ENCODE data around the gene IL18BP. TPM values are rescaled to one million over a fixed set of nuclear protein-coding genes. Genes with fewer than 3 reads are reported as not detected.

IL18BP gene
- total and polyA plus RNA-seq, 2 donors (not counting 1 experiment from before 2014, with no cell fraction given), result 2.5 to 5.3 TPM

- TF ChIP-seq, protein P1, sequence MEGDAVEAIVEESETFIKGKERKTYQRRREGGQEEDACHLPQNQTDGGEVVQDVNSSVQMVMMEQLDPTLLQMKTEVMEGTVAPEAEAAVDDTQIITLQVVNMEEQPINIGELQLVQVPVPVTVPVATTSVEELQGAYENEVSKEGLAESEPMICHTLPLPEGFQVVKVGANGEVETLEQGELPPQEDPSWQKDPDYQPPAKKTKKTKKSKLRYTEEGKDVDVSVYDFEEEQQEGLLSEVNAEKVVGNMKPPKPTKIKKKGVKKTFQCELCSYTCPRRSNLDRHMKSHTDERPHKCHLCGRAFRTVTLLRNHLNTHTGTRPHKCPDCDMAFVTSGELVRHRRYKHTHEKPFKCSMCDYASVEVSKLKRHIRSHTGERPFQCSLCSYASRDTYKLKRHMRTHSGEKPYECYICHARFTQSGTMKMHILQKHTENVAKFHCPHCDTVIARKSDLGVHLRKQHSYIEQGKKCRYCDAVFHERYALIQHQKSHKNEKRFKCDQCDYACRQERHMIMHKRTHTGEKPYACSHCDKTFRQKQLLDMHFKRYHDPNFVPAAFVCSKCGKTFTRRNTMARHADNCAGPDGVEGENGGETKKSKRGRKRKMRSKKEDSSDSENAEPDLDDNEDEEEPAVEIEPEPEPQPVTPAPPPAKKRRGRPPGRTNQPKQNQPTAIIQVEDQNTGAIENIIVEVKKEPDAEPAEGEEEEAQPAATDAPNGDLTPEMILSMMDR (conservative IDR thresholded peaks at IDR 0.05 in 1 of 2, IDR thresholded peaks at IDR 0.05 in 1 of 2; ENCODE audit: low read depth in 1 of 2, low read length in 2 of 2), result no peak
- no peak for TF ChIP-seq EZH2 (IDR thresholded peaks at IDR 0.05; ENCODE audit: low read length, missing control alignments)
- no peaks in the 10 kb centered on the region for H4K20me1 ChIP-seq (ENCODE audit: control insufficient read depth, extremely low read depth, insufficient read depth, low read length)
Measured at GRCh38 chr11:72000202-72000867, 1.6 kb downstream of the IL18BP start.

DNA sequence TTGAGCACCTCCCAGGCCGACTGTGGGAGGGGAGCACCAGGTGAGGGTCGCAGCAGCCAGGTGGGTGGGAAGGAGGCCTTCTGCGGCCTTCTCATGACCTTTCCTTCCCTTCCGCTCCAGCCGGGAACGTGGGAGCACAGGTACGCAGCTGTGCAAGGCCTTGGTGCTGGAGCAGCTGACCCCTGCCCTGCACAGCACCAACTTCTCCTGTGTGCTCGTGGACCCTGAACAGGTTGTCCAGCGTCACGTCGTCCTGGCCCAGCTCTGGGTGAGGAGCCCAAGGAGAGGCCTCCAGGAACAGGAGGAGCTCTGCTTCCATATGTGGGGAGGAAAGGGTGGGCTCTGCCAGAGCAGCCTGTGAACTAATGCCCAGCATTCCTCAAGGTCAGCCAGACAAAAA is 2.6 kb downstream of the IL18BP start:
- DNase-seq (ENCODE audit: low read depth in 2 of 2), result no peak
- no peak overlapping the region for H3K9ac ChIP-seq (ENCODE audit: insufficient read depth, low read length)
- no peak overlapping the region for H3K27ac ChIP-seq (ENCODE audit: insufficient read depth, low read length)
- peaks cover 43% of the 10 kb centered on the region for H3K36me3 ChIP-seq (ENCODE audit: control insufficient read depth, insufficient read depth, low read length)
- no peaks in the 10 kb centered on the region for H3K79me2 ChIP-seq (ENCODE audit: control insufficient read depth, insufficient read depth, low read length)
- no peak overlapping the region for H3K4me2 ChIP-seq (ENCODE audit: extremely low read depth, insufficient read depth, low read length)
- no peak overlapping the region for H3K4me3 ChIP-seq (replicated peaks in 1 of 4; ENCODE audit: control extremely low read depth in 1 of 4, insufficient read depth in 1 of 4, low read depth in 3 of 4, low read length in 4 of 4)
- no peak for TF ChIP-seq EZH2 (IDR thresholded peaks at IDR 0.05; ENCODE audit: low read length, missing control alignments)
- TF ChIP-seq, protein P1 (conservative IDR thresholded peaks at IDR 0.05 in 1 of 2, IDR thresholded peaks at IDR 0.05 in 1 of 2; ENCODE audit: low read depth in 1 of 2, low read length in 2 of 2), result no peak
- no peaks in the 10 kb centered on the region for H3K27me3 ChIP-seq (ENCODE audit: control insufficient read depth, insufficient read depth, low read length)
- no peaks in the 10 kb centered on the region for H4K20me1 ChIP-seq (ENCODE audit: control insufficient read depth, extremely low read depth, insufficient read depth, low read length)
- no peaks in the 10 kb centered on the region for H3K9me3 ChIP-seq (ENCODE audit: control insufficient read depth, insufficient read depth, low read depth, low read length)
- H2AFZ ChIP-seq (ENCODE audit: low read length), result no peak overlapping the region
- H3K4me1 ChIP-seq (ENCODE audit: control insufficient read depth, extremely low read depth, insufficient read depth, low read length), result peaks cover 3% of the 10 kb centered on the region

More at GRCh38 chr11:72000202-72000867, 1.6 kb downstream of the IL18BP start:
- no peak overlapping the region for H3K4me2 ChIP-seq (ENCODE audit: extremely low read depth, insufficient read depth, low read length)
- no peak for DNase-seq (ENCODE audit: low read depth in 2 of 2)
- H3K4me3 ChIP-seq (replicated peaks in 1 of 4; ENCODE audit: control extremely low read depth in 1 of 4, insufficient read depth in 1 of 4, low read depth in 3 of 4, low read length in 4 of 4), result peak overlapping the region in 1 of 4 experiments; percentile 29
- H3K36me3 ChIP-seq (ENCODE audit: control insufficient read depth, insufficient read depth, low read length), result peaks cover 36% of the 10 kb centered on the region
- H3K9ac ChIP-seq (ENCODE audit: insufficient read depth, low read length), result no peak overlapping the region
- H3K4me1 ChIP-seq (ENCODE audit: control insufficient read depth, extremely low read depth, insufficient read depth, low read length), result peaks cover 3% of the 10 kb centered on the region
- no peaks in the 10 kb centered on the region for H3K79me2 ChIP-seq (ENCODE audit: control insufficient read depth, insufficient read depth, low read length)
- H3K27ac ChIP-seq (ENCODE audit: insufficient read depth, low read length), result peak overlapping the region; percentile 24
- H3K9me3 ChIP-seq (ENCODE audit: control insufficient read depth, insufficient read depth, low read depth, low read length), result no peaks in the 10 kb centered on the region
- no peak overlapping the region for H2AFZ ChIP-seq (ENCODE audit: low read length)
- H3K27me3 ChIP-seq (ENCODE audit: control insufficient read depth, insufficient read depth, low read length), result no peaks in the 10 kb centered on the region

DNA sequence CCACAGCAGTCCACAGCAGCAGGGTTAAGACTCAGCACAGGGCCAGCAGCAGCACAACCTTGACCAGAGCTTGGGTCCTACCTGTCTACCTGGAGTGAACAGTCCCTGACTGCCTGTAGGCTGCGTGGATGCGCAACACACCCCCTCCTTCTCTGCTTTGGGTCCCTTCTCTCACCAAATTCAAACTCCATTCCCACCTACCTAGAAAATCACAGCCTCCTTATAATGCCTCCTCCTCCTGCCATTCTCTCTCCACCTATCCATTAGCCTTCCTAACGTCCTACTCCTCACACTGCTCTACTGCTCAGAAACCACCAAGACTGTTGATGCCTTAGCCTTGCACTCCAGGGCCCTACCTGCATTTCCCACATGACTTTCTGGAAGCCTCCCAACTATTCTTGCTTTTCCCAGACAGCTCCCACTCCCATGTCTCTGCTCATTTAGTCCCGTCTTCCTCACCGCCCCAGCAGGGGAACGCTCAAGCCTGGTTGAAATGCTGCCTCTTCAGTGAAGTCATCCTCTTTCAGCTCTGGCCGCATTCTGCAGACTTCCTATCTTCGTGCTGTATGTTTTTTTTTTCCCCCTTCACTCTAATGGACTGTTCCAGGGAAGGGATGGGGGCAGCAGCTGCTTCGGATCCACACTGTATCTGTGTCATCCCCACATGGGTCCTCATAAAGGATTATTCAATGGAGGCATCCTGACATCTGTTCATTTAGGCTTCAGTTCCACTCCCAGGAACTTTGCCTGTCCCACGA is 3.3 kb downstream of the IL18BP start:
- Histone ChIP-seq H4K20me1 (ENCODE audit: control insufficient read depth, extremely low read depth, insufficient read depth, low read length) (no peaks in the 10 kb centered on the region), H3K36me3 (ENCODE audit: control insufficient read depth, insufficient read depth, low read length) (peaks cover 49% of the 10 kb centered on the region), H3K4me2 (ENCODE audit: extremely low read depth, insufficient read depth, low read length) (no peak overlapping the region), H3K4me3 (replicated peaks in 1 of 4; ENCODE audit: control extremely low read depth in 1 of 4, insufficient read depth in 1 of 4, low read depth in 3 of 4, low read length in 4 of 4) (no peak overlapping the region), H3K9me3 (ENCODE audit: control insufficient read depth, insufficient read depth, low read depth, low read length) (no peaks in the 10 kb centered on the region), H3K27ac (ENCODE audit: insufficient read depth, low read length) (no peak overlapping the region), H3K4me1 (ENCODE audit: control insufficient read depth, extremely low read depth, insufficient read depth, low read length) (peaks cover 3% of the 10 kb centered on the region), H3K9ac (ENCODE audit: insufficient read depth, low read length) (no peak overlapping the region), H2AFZ (ENCODE audit: low read length) (no peak overlapping the region), H3K27me3 (ENCODE audit: control insufficient read depth, insufficient read depth, low read length) (no peaks in the 10 kb centered on the region), H3K79me2 (ENCODE audit: control insufficient read depth, insufficient read depth, low read length) (no peaks in the 10 kb centered on the region)
- DNase-seq (ENCODE audit: low read depth in 2 of 2), result peak in 1 of 2 donors; percentile 29
- TF ChIP-seq, protein P1 (conservative IDR thresholded peaks at IDR 0.05 in 1 of 2, IDR thresholded peaks at IDR 0.05 in 1 of 2; ENCODE audit: low read depth in 1 of 2, low read length in 2 of 2), result no peak
- no peak for TF ChIP-seq EZH2 (IDR thresholded peaks at IDR 0.05; ENCODE audit: low read length, missing control alignments)
